GM21723 (cell line): Measurements from ENCODE around the gene GP1BA.

Experiments used
- ATAC-seq: cut with Tn5 transposase; IDR thresholded peaks from one replicate; pipeline ENCODE4 v1.9.1; 2021; ENCODE audit warnings: mild to moderate bottlenecking, moderate library complexity; ENCODE audit not compliant: unreplicated experiment

Gene GP1BA

DNA sequence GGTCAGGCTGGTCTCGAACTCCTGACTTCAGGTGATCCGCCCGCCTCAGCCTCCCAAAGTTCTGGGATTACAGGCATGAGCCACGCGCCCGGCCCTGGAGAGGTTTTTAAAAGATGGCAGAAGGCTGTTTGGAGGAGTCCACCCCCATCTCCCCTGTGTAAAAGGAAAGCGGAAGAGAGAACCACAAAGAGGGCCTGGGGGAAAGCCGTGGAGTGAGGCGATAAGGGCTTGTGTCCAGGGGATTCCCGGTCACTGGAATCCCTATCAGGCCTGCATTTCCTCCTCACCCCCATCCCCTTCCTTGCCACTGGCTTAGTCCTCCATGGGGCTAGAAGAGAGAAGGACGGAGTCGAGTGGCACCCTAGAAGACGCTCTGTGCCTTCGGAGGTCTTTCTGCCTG, at the start of gene GP1BA:
Gene GP1BA (plus strand): TSS at position 315 of the 400 bp plus-strand sequence. CDS start 328 bp downstream, outside the sequence.
- no peak for ATAC-seq

DNA sequence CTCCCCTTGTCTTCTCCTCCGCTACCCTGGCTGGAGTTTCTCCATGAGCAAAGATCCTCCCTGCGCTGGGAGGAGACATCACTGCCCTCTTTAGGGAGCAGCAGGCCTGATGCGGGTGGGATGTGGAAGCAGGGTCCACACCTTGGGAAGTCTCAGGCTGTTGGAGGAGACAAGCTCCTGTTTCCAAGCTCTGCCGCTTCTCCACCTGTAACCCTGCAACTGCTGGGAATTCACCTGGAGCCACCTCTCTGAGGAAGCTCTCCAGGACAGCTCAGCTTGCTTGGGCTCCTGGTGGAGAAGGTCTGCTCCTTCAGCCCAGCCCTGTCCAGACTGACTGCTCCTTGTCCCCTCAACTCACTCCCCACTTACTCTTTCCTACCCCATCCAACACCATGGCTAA, 47.6 kb upstream of the GP1BA start:
- no peak for ATAC-seq

DNA sequence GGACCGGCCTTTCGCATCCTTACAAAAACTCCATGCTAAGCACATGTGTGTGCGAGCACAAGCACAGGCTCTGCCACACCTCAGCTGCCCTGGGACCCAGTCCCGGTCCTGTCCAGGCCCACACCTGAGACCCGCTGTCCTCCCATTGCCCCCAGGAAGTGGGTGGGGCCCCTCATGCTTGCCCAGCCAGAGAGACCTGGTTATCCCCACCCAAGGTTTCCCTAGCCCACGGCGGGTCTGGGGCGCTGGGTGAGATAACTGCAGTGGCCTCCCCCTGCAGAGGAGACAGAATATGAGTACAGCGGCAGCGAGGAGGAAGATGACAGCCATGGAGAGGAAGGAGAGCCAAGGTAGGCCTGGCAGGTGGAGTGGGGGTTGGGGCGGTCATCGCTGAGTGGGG, 45.2 kb upstream of the GP1BA start:
- ATAC-seq, result no peak

DNA sequence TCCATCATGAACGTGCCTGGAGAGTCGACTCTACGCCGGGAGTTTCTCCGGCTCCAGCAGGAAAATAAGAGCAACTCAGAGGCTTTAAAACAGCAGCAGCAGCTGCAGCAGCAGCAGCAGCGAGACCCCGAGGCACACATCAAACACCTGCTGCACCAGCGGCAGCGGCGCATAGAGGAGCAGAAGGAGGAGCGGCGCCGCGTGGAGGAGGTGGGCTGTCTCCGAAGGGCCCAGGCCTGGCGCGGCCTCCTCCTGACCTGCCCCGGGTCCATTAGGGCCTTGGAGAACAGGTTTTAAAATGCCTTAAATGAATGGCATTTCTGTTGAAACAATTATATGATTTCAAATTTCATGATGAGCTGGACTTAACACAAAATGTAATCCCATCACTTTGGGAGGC, 44.5 kb upstream of the GP1BA start:
- no peak for ATAC-seq

DNA sequence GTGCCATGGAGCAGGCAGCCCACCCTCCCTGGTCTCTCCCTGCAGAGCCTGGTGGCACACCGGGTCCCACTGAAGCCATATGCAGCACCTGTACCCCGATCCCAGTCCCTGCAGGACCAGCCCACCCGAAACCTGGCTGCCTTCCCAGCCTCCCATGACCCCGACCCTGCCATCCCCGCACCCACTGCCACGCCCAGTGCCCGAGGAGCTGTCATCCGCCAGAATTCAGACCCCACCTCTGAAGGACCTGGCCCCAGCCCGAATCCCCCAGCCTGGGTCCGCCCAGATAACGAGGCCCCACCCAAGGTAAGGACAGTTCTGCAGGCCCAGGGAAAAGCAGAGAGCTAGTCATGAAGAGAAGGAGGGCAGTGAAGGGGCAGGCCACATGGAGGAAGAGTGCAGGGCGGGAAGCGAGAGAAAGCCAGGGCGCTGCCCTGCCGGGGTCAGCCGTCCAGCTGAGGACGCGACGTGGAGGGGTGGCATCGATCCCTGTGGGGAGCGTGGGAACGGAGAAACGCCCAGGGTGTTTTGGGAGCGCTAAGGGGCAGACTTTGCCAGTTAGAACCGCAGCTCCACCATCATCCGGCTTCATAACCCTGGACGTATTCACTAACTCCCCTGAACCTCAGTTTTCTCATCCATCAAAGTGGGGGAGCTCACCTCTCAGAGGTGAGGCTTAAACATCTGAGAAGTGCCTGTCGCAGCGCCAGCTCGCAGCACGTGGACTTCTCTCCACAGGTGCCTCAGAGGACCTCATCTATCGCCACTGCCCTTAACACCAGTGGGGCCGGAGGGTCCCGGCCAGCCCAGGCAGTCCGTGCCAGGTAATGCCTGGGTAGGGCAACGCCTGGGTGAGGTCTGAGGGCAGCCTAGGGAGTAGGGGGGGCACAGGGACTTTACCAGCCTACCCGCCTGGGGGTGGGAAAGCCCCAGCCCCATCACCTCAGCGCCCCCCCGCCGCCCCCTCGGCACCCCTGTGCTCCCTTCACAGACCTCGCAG, 40.4 kb upstream of the GP1BA start:
- ATAC-seq, result no peak

DNA sequence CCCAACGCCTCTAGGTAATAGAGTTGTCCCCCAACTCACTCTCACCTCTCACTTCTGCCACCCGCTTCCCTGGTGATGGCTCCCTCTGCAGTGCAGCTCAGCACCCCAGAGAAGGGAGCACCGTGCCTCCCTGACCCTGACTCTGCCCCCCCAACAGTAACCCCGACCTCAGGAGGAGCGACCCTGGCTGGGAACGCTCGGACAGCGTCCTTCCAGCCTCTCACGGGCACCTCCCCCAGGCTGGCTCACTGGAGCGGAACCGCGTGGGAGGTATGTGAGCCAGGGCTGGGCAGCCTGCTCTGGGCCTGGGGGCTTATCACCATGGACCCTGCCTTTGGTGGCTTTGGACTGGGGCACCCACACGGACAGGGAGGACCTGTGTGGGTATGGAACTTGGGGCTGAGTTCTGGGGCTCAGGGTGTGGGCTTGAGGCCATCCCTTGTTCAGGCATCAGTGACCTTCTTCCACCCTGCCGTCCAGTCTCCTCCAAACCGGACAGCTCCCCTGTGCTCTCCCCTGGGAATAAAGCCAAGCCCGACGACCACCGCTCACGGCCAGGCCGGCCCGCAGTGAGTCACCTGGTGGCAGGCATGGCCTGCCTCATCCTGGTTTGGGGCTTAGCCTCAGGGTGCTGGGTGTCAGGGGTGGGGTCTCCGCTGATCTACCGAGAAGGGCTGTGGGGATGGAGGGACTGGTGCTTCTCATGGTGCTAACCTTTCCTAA, 39.4 kb upstream of the GP1BA start:
- no peak for ATAC-seq

DNA sequence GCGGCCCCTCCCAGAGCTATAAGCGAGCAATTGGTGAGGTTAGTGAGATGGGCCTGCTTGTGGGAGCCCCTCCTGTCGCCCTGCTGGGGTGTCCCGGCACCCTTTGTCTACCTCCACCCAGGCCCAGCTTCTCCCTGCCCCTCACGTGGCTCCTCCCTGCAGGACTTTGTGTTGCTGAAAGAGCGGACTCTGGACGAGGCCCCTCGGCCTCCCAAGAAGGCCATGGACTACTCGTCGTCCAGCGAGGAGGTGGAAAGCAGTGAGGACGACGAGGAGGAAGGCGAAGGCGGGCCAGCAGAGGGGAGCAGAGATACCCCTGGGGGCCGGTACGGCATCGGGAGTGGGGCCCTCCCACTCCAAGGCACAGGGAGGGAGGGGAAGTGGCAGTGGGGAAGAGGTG, 38.8 kb upstream of the GP1BA start:
- no peak for ATAC-seq

DNA sequence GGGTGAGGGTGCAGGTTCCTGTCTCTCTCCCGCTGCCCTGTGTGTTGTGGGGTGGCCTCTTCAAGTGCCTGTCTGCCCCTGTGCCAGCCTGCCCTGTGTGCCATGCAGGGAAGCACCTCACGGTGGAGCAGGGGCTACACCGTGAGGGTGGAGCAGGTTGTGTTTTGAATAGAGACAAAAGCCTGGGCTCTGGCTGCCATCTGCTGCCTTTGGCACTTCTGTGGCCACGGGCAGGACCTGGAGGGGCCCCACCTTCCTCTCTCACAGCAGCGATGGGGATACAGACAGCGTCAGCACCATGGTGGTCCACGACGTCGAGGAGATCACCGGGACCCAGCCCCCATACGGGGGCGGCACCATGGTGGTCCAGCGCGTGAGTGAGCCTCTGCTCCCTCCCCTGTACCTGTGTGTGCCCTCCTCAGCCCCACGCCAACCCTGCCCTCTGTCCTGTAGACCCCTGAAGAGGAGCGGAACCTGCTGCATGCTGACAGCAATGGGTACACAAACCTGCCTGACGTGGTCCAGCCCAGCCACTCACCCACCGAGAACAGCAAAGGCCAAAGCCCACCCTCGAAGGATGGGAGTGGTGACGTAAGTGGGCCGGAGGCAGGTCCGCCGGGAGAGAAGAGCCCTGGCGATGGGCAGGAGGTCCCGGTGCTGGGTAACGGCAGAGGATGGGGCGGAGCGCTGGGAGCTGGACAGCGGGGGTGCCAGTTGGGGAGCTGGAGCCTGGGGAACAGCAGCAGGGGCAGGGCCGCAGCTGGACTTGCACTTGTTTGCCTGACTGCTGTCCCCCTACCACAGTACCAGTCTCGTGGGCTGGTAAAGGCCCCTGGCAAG, 38.1 kb upstream of the GP1BA start:
- no peak for ATAC-seq

DNA sequence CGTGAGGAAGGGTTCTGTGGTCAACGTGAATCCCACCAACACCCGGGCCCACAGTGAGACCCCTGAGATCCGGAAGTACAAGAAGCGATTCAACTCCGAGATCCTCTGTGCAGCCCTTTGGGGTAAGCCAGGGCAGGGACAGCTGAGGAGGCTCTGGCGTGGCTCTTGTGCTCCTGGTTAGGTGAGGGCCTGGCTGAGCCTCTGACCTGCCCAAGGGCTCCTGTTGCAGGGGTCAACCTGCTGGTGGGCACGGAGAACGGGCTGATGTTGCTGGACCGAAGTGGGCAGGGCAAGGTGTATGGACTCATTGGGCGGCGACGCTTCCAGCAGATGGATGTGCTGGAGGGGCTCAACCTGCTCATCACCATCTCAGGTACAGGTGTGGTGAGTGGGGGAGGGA, 37.0 kb upstream of the GP1BA start:
- no peak for ATAC-seq

DNA sequence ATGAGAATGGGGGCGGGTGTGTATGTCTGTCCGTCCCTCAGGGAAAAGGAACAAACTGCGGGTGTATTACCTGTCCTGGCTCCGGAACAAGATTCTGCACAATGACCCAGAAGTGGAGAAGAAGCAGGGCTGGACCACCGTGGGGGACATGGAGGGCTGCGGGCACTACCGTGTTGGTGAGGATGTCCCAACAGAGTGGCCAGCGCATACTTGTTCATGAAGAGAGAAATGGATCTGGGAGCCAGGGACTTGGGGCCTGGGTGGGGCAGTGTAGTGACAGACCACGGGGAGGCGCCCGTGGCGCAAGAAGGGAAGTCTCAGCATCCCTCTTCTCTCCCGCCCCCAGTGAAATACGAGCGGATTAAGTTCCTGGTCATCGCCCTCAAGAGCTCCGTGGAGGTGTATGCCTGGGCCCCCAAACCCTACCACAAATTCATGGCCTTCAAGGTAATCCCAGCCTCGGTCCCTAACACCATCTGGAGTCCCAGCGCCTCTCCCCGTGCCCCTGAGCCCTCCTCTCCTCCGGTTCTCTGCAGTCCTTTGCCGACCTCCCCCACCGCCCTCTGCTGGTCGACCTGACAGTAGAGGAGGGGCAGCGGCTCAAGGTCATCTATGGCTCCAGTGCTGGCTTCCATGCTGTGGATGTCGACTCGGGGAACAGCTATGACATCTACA, 36.3 kb upstream of the GP1BA start:
- ATAC-seq, result no peak

DNA sequence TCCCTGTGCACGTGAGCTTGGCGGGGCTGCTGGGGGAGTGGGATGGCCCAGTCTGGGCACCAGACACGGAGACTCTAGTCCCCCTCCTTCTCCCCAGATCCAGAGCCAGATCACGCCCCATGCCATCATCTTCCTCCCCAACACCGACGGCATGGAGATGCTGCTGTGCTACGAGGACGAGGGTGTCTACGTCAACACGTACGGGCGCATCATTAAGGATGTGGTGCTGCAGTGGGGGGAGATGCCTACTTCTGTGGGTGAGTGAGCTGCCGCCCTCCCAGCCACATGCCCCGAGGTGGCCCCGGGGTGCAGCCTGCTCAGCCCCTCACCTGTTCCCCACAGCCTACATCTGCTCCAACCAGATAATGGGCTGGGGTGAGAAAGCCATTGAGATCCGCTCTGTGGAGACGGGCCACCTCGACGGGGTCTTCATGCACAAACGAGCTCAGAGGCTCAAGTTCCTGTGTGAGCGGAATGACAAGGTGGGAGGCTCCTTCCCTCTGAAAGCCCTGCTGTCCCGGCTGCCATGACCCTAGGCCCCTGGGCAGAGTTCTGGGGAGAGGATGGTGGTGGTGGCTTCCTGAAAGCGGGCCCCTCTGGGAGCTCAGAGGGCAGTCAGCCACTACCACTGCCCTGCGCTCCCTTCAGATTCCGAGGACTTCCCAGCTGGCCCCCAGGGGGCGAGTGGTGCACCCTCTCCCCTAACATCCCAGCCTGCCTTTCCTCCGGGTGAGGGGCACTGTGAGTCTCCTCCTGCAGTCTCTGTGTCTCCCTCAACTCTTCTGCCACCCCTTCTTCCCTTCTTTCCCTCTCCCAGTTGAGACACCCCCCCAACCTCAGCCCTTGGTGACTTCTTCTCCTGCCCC, 35.5 kb upstream of the GP1BA start:
- ATAC-seq, result no peak

DNA sequence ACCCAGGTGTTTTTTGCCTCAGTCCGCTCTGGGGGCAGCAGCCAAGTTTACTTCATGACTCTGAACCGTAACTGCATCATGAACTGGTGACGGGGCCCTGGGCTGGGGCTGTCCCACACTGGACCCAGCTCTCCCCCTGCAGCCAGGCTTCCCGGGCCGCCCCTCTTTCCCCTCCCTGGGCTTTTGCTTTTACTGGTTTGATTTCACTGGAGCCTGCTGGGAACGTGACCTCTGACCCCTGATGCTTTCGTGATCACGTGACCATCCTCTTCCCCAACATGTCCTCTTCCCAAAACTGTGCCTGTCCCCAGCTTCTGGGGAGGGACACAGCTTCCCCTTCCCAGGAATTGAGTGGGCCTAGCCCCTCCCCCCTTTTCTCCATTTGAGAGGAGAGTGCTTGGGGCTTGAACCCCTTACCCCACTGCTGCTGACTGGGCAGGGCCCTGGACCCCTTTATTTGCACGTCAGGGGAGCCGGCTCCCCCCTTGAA, 34.8 kb upstream of the GP1BA start:
- no peak for ATAC-seq

DNA sequence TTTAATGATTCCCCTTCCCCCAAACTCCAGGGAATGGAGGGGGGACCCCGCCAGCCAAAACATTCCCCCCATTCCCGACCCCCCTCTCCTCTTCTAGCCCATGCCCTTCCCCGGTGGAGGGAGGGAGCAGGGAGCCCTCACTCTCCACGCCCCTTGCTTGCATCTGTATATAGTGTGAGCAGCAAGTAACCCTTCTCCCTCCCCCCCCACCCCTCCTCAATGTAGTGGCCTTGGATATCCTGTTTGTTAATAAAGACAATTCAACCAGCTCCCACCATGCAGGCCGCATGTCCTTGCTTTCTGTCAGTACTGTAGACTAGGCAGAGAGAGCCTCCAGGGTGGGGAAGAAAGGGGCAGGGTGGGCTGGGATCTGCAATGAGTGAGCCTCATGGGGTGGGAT, 34.3 kb upstream of the GP1BA start:
- no peak for ATAC-seq

DNA sequence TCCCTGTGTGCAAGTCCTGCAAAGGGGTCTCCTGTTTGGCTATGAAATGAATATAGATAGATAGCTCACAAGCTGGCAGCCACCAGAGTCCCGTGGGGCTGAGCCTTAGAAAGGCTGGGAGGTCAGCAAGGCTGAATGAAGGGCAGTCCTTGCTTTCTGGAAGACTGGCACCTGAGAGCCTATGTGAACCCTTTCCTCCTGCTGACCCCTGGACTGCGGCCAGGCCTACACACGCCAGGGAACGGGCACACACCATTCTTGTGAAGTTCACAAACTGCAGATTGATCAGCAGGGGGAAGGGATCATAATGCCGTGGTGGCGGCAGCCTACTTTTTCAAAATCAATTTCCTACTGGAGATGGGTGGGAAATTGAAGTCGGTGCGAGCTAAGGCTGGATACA, 33.7 kb upstream of the GP1BA start:
- ATAC-seq, result no peak

DNA sequence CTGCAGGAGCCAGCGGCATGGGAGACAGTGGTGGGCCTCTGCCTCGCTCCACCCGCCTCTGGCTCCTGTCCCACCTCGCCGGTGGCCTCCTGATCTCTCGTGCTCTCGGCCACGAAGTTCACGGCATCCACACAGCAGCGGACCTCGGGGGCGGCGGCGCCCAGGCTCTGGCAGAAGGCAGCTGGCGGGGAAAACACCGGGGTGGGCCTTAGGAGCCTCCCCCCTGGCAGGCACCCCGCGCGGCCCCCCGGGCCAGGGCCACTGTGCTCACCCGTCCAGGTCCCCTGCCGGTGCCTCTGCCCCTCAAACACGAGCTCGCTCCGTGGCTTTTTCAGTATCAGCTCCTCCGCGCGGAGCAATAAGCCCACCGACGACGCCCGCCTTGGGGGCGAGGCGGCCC, 33.1 kb upstream of the GP1BA start:
- ATAC-seq, result no peak

DNA sequence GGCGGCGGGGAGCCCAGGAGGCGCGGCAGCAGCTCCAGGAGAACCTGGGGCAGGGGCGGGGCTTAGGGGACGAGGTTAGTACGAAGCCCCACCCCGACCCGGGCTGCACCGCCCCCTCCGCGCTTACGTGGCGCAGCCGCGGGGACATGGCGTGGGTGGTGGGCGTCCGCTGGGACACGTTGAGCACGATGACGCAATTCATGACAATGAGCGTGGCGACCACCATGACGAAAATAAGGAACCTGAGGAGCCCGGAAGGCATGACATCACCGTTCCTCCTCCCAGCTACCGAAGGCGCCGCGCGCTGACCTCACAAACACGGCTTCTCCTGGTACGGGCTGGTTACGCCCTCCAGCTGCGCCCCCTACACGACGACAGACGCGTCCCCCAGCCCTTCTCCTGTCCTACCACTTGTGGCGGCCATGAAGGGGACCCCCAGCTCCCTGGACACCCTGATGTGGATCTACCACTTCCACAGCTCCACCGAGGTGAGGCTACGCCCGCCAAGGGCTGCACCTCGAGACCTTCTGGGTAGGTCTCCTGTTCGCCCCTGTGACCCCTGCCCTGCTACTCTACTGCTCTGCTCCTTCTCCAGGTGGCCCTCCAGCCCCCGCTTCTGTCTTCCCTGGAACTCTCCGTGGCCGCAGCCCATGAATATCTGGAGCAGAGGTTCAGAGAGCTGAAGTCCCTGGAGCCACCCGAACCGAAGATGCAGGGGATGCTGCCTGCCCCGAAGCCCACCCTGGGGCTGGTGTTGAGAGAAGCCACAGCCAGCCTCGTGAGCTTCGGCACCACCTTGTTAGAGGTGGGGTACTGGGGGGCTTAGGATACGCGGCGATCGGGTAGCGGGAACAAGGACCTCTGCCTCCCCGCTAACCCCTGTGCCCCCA, 32.5 kb upstream of the GP1BA start, which contains the start of gene C17orf107:
Gene C17orf107 (plus strand): TSS at position 196 of the 890 bp plus-strand sequence. CDS start 227 bp downstream, at position 423.
- ATAC-seq, result no peak

DNA sequence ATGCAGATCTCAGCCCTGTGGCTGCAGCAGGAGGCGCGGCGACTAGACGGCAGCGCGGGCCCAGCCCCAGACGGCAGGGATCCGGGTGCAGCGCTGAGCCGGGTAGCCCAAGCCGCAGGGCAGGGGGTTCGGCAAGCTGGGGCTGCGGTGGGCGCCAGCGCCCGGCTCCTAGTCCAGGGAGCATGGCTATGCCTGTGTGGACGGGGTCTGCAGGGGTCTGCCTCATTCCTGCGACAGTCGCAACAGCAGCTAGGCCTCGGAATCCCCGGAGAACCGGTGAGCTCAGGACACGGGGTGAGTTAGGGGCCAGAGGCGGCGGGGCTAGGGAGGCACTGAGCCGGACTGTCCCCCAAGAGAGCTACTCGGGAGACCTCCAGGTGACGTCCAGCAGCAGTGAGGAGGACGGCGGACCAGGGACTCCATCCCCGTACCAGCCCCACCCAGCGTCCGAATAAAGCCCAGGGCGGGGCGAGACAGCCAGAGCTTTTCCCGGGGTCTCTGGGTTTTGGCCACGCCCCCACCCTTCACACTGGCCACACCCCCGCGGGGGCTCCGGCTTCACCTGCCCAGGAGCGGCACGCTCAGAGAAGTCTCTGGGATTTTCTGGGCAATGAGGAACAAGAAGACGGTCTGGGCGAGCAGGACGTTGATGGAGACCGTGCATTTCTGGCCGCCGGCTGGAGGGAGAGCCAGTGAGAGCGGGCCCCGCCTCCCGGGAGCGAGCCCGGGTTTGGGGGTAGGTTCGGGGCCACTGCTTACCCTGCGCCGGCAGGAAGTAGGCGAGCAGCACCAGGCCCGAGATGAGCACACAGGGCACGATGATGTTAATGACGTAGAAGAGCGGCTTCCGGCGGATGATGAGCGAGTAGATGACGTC, 31.6 kb upstream of the GP1BA start:
- no peak for ATAC-seq
